PC-3 (cell line): ENCODE data around the gene KLK13.

Experiments
- CTCF ChIP-seq: fragments of 300-600 bp; sonication (generic); conservative IDR thresholded peaks from 2 replicates; pipeline ENCODE4 v1.5.1; 2017; ENCODE audit warnings: antibody characterized with exemption, low read depth, mild to moderate bottlenecking, low read length
- EZH2 ChIP-seq: fragments of 300-600 bp; sonication (generic); IDR thresholded peaks from one replicate; pipeline ENCODE4 v1.6.1; 2017; ENCODE audit warnings: antibody characterized with exemption, mild to moderate bottlenecking, low read length; ENCODE audit not compliant: unreplicated experiment

DNA sequence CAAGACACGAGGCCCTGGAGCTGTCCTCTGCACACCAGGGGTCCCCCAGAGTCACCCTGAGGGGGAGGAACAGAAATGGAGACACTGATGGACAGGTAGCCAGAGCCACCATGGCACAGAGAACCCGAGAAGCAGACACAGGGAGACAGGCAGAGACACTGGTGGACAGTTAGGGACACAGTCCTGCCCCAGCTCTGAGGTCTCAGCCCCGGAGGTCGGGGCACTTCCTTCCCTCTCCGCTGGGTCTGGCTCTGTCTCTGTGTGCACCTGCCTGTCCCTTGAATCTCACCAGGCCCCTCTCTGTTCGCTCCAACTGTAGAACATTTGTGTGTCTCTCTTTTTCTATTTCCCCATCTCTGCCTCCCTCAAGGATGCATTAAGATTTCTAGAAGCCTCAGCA, 13.2 kb upstream of the KLK13 start:
- TF ChIP-seq CTCF (no peak), EZH2 (no peak)
